PC-9 (cell line): ENCODE results near the gene QRFP. TPM values are rescaled to one million over a fixed set of nuclear protein-coding genes. Genes with fewer than 3 reads are reported as not detected.
"Not testable (repeated sequence)": the region's sequence is repeated elsewhere in the genome, so short reads cannot be mapped to it uniquely, and the experiment has no call there.

Experiments
- BruUV-seq: library from RNA; stranded (reverse); fragments of 400-500 nt; replicated peaks from 2 replicates; lab custom pipeline; 2021; lab: Mats Ljungman, UMichigan
- CTCF ChIA-PET: fragments of 300-600 bp; sonication (Branson Sonifier 250); formaldehyde crosslinking; loops from one replicate; lab custom pipeline; 2022; ENCODE audit warnings: antibody characterized with exemption; lab: Charles Lee
- POLR2A ChIA-PET: fragments of 300-600 bp; sonication (Branson Sonifier 250); formaldehyde crosslinking; loops from one replicate; lab custom pipeline; 2022; ENCODE audit warnings: antibody characterized with exemption; ENCODE audit not compliant: unreplicated experiment; lab: Charles Lee
- DNase-seq, 2 experiments: peaks; one replicate each; pipeline versions ENCODE4 v3.0.0 to v3.0.0-alpha.2; 2015 to 2022; ENCODE audit warnings: mixed read lengths in 1 of 2
- H2AFZ ChIP-seq: fragments of 200-600 bp; sonication (generic); 2 replicates; pipeline ENCODE4 v1.8.1; 2017; ENCODE audit warnings: antibody characterized with exemption
- H3F3A ChIP-seq: fragments of 200-600 bp; sonication (generic); 2 replicates; pipeline ENCODE4 v1.8.1; 2017; ENCODE audit warnings: antibody characterized with exemption, mild to moderate bottlenecking, low read depth; ENCODE audit not compliant: insufficient read depth
- H3K27ac ChIP-seq: fragments of 200-600 bp; sonication (generic); 2 replicates; pipeline ENCODE4 v1.6.1; 2016; ENCODE audit warnings: mixed run types
- H3K27me3 ChIP-seq: fragments of 200-600 bp; sonication (generic); 2 replicates; pipeline ENCODE4 v1.6.1; 2016; ENCODE audit warnings: low read depth, mixed run types; ENCODE audit not compliant: insufficient read depth
- H3K36me3 ChIP-seq: fragments of 200-600 bp; sonication (generic); 2 replicates; pipeline ENCODE4 v1.6.1; 2016; ENCODE audit warnings: low read depth, mixed run types
- H3K4me1 ChIP-seq: fragments of 200-600 bp; sonication (generic); replicated peaks from 2 replicates; pipeline ENCODE4 v1.6.1; 2016; ENCODE audit warnings: mixed run types; ENCODE audit not compliant: insufficient read depth
- H3K4me2 ChIP-seq: fragments of 200-600 bp; sonication (generic); 2 replicates; pipeline ENCODE4 v1.6.1; 2017; ENCODE audit warnings: mixed run types
- H3K4me3 ChIP-seq: fragments of 200-600 bp; sonication (generic); 2 replicates; pipeline ENCODE4 v1.6.1; 2016; ENCODE audit warnings: mixed run types
- H3K79me2 ChIP-seq: fragments of 200-600 bp; sonication (generic); 2 replicates; pipeline ENCODE4 v1.6.1; 2017; ENCODE audit warnings: low read depth, mixed run types
- H3K9me2 ChIP-seq: fragments of 200-600 bp; sonication (generic); 2 replicates; pipeline ENCODE4 v1.8.1; 2017; ENCODE audit warnings: mild to moderate bottlenecking; ENCODE audit not compliant: insufficient read depth
- H3K9me3 ChIP-seq: fragments of 200-600 bp; sonication (generic); 2 replicates; pipeline ENCODE4 v1.8.1; 2016; ENCODE audit warnings: low read depth; ENCODE audit not compliant: insufficient read depth
- H4K20me1 ChIP-seq: fragments of 200-600 bp; sonication (generic); 2 replicates; pipeline ENCODE4 v1.8.1; 2017; ENCODE audit not compliant: insufficient read depth
- EZH2 ChIP-seq: fragments of 200-600 bp; sonication (generic); IDR thresholded peaks from 2 replicates; pipeline ENCODE4 v1.8.0; 2017; ENCODE audit warnings: antibody characterized with exemption, low read depth
- intact Hi-C: fragments of 100-400 bp; cut with micrococcal nuclease; formaldehyde crosslinking; loops from one replicate; pipeline ENCODE4 v1.10.0; 2022; ENCODE audit not compliant: unreplicated experiment
- total RNA-seq: library from RNA; stranded (reverse); gene quantifications from 2 replicates; pipeline ENCODE4 v1.2.3, GENCODE V29; 2021
- TF ChIP-seq, protein P1 (sequence below): fragments of 200-600 bp; sonication (generic); conservative IDR thresholded peaks from 2 replicates; pipeline ENCODE4 v1.6.1; 2017; ENCODE audit warnings: mixed run types, antibody characterized with exemption, mild to moderate bottlenecking, moderate library complexity

QRFP gene
- total RNA-seq, 1 experiment from 2014 or later, result not detected

DNA sequence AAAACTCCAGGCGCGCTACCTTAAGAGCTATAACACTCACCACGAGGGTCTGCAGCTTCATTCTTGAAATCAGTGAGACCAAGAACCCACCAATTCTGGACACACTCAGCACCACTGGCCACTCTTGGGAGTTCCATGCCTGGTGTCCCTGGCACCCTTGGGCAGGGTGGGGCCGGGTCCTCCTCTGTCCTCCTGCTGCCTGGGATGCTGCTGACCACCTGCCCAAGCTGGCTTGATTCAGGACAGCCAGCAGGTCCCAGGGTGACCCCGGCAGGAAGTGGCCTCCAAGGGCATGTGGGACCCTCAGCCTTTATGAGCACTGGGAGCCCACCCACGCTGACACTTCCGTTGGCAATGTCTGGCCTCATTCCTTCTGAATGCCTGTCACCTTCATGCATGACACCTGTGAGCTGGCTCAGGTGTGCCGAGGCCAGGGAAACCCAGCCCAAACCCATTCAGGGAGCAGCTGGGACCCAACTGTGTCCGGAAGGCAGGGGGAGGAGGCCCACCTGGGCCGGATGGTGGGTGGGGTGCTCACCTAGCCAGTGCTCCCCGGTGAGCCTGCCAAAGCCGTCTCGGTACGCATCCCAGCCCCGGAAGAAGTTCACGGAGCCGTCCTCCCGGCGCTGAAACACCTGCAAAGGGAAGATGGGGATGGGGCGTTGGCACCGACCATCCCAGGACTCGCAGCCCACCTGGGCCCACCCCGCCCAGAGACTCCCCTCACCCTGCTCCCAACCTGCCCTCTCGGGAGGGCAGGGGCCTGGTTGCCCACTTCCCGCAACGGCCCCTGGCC, 14.8 kb upstream of the QRFP start:
- CTCF ChIA-PET, result interaction anchor here (0.6 kb wide), 1 partner anchor 423 kb away, joined by 10 read pairs; no protein-coding TSS in a partner anchor
- Histone ChIP-seq H4K20me1 (no peaks in the 10 kb centered on the region), H3K4me3 (no peak overlapping the region), H3F3A (no peaks in the 10 kb centered on the region), H3K79me2 (no peaks in the 10 kb centered on the region), H2AFZ (no peak overlapping the region), H3K27ac (no peak overlapping the region), H3K36me3 (no peaks in the 10 kb centered on the region), H3K27me3 (no peaks in the 10 kb centered on the region), H3K9me2 (no peaks in the 10 kb centered on the region), H3K9me3 (no peaks in the 10 kb centered on the region), H3K4me2 (no peak overlapping the region), H3K4me1 (0 out of 2 replicates have a peak, but pooled peaks cover 4% of the 10 kb centered on the region)
- DNase-seq, result no peak
- no TSS peak for BruUV-seq
- POLR2A ChIA-PET, result no interaction called here
- intact Hi-C loops, result loop anchor here (2.0 kb wide), 1 partner anchor 17 kb away; no protein-coding TSS in a partner anchor
- TF ChIP-seq, protein P1, sequence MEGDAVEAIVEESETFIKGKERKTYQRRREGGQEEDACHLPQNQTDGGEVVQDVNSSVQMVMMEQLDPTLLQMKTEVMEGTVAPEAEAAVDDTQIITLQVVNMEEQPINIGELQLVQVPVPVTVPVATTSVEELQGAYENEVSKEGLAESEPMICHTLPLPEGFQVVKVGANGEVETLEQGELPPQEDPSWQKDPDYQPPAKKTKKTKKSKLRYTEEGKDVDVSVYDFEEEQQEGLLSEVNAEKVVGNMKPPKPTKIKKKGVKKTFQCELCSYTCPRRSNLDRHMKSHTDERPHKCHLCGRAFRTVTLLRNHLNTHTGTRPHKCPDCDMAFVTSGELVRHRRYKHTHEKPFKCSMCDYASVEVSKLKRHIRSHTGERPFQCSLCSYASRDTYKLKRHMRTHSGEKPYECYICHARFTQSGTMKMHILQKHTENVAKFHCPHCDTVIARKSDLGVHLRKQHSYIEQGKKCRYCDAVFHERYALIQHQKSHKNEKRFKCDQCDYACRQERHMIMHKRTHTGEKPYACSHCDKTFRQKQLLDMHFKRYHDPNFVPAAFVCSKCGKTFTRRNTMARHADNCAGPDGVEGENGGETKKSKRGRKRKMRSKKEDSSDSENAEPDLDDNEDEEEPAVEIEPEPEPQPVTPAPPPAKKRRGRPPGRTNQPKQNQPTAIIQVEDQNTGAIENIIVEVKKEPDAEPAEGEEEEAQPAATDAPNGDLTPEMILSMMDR, result no peak
- no peak for TF ChIP-seq EZH2

DNA sequence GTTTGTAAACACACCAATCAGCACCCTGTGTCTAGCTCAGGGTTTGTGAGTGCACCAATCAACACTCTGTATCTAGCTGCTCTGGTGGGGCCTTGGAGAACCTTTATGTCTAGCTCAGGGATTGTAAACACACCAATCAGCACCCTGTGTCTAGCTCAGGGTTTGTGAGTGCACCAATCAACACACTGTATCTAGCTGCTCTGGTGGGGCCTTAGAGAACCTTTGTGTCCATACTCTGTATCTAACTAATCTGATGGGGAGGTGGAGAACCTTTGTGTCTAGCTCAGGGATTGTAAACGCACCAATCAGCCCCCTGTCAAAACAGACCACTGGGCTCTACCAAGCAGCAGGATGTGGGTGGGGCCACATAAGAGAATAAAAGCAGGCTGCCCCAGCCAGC, 14.1 kb upstream of the QRFP start:
- H3K27me3 ChIP-seq, H3K79me2 ChIP-seq, H2AFZ ChIP-seq, BruUV-seq, H3K9me2 ChIP-seq, H3F3A ChIP-seq, H3K4me1 ChIP-seq, H4K20me1 ChIP-seq, H3K9me3 ChIP-seq, POLR2A ChIA-PET, H3K36me3 ChIP-seq, CTCF ChIA-PET, H3K27ac ChIP-seq, intact Hi-C loops, DNase-seq, H3K4me3 ChIP-seq, H3K4me2 ChIP-seq: not testable (repeated sequence)

DNA sequence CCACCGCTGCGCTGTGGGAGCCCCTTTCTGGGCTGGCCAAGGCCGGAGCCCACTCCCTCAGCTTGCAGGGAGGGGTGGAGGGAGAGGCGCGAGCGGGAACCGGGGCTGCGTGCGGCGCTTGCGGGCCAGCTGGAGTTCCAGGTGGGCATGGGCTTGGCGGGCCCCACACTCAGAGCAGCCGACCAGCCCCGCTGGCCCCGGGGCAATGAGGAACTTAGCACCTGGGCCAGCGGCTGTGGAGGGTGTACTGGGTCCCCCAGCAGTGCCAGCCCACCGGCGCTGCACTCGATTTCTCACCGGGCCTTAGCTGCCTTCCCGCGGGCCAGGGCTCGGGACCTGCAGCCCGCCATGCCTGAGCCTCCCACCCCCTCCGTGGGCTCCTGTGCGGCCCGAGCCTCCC, 13.4 kb upstream of the QRFP start:
- H3K27ac ChIP-seq, intact Hi-C loops, BruUV-seq, POLR2A ChIA-PET, H2AFZ ChIP-seq, H3K27me3 ChIP-seq, H4K20me1 ChIP-seq, H3K9me2 ChIP-seq, DNase-seq, H3K4me3 ChIP-seq, H3F3A ChIP-seq, H3K4me2 ChIP-seq, H3K36me3 ChIP-seq, H3K79me2 ChIP-seq, H3K4me1 ChIP-seq, H3K9me3 ChIP-seq: not testable (repeated sequence)
- CTCF ChIA-PET, result interaction anchor here (0.7 to 1.1 kb wide), 2 partner anchors 39 to 44 kb away, joined by 3 to 4 read pairs; no protein-coding TSS in a partner anchor

DNA sequence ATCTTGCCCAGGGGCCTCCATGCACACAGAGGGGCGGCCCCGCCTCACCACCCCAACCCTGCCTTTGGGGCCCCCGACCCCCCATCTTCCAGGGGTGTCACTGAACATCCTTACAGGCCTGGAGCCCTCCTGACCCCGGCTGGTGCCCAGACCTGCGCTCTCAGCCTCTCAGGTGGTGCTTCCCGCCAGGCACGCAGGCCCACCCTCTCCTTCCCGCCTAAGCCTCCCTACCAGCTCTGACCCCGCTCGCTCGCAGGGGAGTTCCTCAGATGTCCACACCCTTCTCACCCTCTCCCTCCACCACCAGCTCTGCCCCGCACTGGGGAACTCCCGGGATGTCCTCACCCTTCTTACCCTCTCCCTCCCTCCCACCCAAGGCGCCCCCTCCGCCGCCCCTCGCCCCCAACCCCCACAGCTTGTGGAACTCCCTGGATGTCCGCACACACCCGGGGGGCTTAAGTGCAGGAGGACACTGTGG, 12.3 kb upstream of the QRFP start:
- Histone ChIP-seq H3K4me3 (no peak overlapping the region), H3K9me3 (no peaks in the 10 kb centered on the region), H3K27ac (no peak overlapping the region), H3F3A (no peaks in the 10 kb centered on the region), H3K4me1 (0 out of 2 replicates have a peak, but pooled peaks cover 4% of the 10 kb centered on the region), H3K9me2 (no peaks in the 10 kb centered on the region), H2AFZ (no peak overlapping the region), H3K4me2 (no peak overlapping the region), H3K36me3 (no peaks in the 10 kb centered on the region), H3K27me3 (no peaks in the 10 kb centered on the region), H3K79me2 (no peaks in the 10 kb centered on the region), H4K20me1 (no peaks in the 10 kb centered on the region)
- POLR2A ChIA-PET, result no interaction called here
- CTCF ChIA-PET, result interaction anchor here (1.1 kb wide), 1 partner anchor 43 kb away, joined by 3 read pairs; no protein-coding TSS in a partner anchor
- no TSS peak for BruUV-seq
- intact Hi-C loops, result no loop called here
- TF ChIP-seq, protein P1, result no peak
- no peak for TF ChIP-seq EZH2
- no peak for DNase-seq
